ENCODE results near the gene ZNF740.
"Not testable (repeated sequence)": the region's sequence is repeated elsewhere in the genome, so short reads cannot be mapped to it uniquely, and the experiment has no call there.

ZNF740 gene

DNA sequence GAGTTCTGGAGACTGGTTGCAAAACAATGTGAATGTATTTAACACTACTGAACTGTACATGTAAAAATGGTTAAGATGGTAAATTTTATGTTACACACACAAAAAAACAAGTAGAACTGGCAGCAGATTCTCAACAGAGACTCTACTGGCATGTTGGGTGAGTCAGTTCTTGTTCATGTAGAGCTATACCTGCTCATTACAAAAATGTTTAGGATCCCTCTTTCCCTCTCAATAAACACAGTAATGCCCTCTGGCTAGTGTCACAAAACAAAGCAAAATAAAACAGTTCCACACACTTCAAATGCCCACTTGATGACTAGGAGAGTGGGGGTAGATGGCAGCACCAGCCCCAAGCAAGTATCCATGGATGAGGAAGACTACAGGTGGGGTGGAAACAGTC, 13.7 kb upstream of the ZNF740 start:
- no peak for TF ChIP-seq POLR2A (IDR thresholded peaks at IDR 0.05; ENCODE audit: low read depth, low read length)
- DNase-seq (ENCODE audit: insufficient read length, low spot score) (no peak), FAIRE-seq (no peak)

DNA sequence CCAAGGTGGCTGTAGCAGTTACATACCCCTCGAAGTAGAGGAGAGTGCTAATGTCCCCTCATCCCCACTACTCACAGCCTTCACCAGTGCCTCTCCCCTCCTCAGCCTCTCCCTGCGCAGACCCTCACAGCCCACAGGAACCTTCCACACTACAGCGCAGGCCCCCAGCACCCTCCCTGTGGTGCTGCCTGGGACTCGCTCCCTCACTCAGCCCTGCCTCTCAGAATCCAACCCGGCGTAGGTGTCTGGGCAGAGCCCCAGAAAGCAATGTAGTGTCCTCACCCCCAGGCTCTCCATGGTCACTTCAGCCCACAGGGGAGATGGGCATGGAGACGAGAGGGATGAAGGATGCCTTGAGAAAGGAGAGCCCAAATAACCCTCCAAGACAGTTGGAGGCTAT, 10.9 kb upstream of the ZNF740 start:
- DNase-seq (ENCODE audit: insufficient read length, low spot score) (no peak), FAIRE-seq (no peak)
- TF ChIP-seq POLR2A (IDR thresholded peaks at IDR 0.05; ENCODE audit: low read depth, low read length) = no peak

- DNase-seq (ENCODE audit: insufficient read length, low spot score) (no peak), FAIRE-seq (no peak)
- no peak for TF ChIP-seq POLR2A (IDR thresholded peaks at IDR 0.05; ENCODE audit: low read depth, low read length)
Observed at GRCh38 chr12:53170215-53170614, 10.3 kb upstream of the ZNF740 start.

DNA sequence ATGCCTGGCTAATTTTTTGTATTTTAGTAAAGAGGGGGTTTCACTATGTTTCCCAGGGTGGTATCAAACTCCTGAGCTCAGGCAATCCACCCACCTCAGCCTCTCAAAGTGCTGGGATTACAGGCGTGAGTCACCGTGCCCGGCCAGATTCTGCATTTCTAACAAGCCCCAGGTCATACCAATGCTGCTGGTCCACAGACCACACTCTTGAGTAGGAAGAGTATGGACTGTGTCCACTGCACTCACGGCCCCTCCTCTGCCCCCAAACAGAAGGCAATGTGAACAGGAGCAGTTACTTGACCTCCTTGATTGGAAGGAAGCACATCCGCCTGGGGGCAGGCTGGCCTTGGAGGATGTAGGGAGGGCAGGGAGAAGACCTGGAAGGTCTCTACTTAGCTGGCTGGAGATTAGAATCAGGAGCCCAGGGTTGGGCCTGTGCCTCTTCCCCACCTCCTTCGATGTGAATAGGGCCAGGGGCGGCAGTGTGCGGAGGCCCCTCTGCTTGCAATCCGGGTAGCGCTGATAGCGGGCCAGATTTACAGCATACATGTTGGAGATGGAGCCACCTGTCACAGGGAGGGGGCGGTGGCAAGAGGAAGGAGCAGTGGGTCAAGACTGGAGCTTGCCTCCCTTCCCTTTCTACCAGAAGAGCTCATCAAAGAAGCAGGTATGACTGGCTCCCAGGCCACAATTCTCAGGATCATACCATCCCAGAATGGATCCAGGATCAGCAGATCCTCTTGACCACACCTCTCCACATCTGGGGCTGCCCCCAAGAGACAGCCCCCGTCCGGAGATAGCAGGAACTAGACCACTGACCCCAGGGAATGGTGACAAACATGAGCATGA, 9.4 kb upstream of the ZNF740 start:
- FAIRE-seq = no peak

GRCh38 chr12:53171725-53172329, 8.7 kb upstream of the ZNF740 start:
- no peak for TF ChIP-seq POLR2A (IDR thresholded peaks at IDR 0.05; ENCODE audit: low read depth, low read length)
- DNase-seq (ENCODE audit: insufficient read length, low spot score) (no peak), FAIRE-seq (no peak)

More for the DNA sequence above, 9.4 kb upstream of the ZNF740 start:
- DNase-seq (ENCODE audit: insufficient read length, low spot score) = no peak
- TF ChIP-seq POLR2A (IDR thresholded peaks at IDR 0.05; ENCODE audit: low read depth, low read length) = no peak

- DNase-seq (ENCODE audit: insufficient read length, low spot score) = peak; percentile 49
- FAIRE-seq = peak; percentile 77
- TF ChIP-seq POLR2A (IDR thresholded peaks at IDR 0.05; ENCODE audit: low read depth, low read length) = no peak
Observed at GRCh38 chr12:53172352-53172751, 8.2 kb upstream of the ZNF740 start.

DNA sequence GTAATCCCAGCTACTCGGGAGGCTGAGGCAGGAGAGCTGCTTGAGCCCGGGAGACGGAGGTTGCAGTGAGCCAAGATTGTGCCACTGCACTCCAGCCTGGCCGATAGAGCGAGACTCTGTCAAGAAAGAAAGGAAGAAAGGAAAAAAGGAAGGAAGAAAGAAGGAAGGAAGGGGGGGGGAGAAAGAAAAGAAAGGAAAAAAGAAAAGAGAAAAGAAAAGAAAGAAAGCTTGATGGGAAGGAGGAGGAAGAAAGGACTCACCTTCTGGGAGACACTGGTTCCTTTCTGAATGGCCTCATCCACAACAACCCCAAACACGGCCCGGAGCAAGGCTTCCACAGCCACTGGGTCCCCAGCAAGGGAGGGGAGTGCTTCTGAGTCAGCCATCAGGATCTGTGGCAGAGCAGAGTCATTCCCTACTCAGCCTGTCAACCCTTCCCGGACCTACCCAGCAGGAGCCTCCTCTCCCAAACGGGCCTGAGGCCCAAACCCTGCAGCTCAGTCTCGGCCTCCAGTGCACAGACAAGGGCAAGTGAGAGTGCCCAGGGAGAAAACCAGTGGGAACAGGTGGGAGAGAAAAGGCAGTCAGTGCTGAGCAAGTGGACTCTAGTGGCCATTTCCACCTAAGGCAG, 7.3 kb upstream of the ZNF740 start:
- FAIRE-seq = peak; percentile 92
- no peak for TF ChIP-seq POLR2A (IDR thresholded peaks at IDR 0.05; ENCODE audit: low read depth, low read length)
- DNase-seq (ENCODE audit: insufficient read length, low spot score) = peak; percentile 78

GRCh38 chr12:53174881-53175491, 5.5 kb upstream of the ZNF740 start:
- TF ChIP-seq POLR2A (IDR thresholded peaks at IDR 0.05; ENCODE audit: low read depth, low read length) = no peak
- no peak for DNase-seq (ENCODE audit: insufficient read length, low spot score)
- FAIRE-seq = peak; percentile 6

- DNase-seq (ENCODE audit: insufficient read length, low spot score) (no peak), FAIRE-seq (no peak)
- TF ChIP-seq POLR2A (IDR thresholded peaks at IDR 0.05; ENCODE audit: low read depth, low read length) = no peak
Observed at GRCh38 chr12:53176750-53177149, 3.8 kb upstream of the ZNF740 start.

- FAIRE-seq; DNase-seq (ENCODE audit: insufficient read length, low spot score): not testable (repeated sequence)
Observed at GRCh38 chr12:53177447-53177846, 3.1 kb upstream of the ZNF740 start.

DNA sequence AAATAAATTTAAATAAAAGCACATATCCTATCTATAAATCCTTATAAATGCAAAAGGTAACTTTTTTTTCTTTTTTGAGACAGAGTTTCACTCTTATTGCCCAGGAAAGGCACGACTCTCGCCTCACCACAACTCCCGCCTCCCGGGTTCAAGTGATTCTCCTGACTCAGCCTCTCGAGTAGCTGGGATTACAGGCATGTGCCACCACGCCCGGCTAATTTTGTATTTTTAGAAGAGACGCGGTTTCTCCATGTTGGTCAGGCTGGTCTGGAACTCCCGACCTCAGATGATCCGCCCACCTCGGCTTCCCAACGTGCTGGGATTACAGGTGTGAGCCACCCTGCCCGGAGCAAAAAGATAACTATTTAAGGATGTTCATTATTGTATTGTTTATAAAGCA, 1.7 kb upstream of the ZNF740 start:
- DNase-seq (ENCODE audit: insufficient read length, low spot score); FAIRE-seq: not testable (repeated sequence)

DNA sequence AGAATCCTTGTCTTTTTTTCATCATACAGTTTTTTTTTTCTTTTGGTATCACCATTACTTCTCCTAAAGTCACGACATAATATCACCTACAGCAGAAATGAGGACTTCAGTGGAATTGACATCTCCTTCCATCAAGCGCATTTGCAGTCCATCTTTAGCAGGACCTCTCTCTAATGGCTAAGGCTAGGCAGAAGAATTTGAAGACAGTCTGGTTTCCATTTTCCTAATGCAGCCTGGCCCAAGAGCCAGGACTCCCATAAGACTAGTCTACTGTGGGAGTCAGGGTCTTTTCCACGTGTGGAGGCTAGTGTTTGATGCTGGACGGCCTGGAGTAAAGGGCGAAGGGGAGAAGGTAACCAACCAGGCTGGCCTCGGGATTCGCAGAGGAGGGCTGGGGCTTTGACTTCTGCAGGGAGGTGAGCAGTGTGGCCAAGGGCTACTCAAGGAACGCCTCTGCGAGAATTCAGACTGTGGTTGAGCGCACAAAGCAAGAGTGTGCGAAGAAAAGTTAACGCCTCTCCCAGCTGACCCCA, 769 bp upstream of the ZNF740 start:
- no peak for TF ChIP-seq POLR2A (IDR thresholded peaks at IDR 0.05; ENCODE audit: low read depth, low read length)
- no peak for DNase-seq (ENCODE audit: insufficient read length, low spot score)
- FAIRE-seq = no peak

DNA sequence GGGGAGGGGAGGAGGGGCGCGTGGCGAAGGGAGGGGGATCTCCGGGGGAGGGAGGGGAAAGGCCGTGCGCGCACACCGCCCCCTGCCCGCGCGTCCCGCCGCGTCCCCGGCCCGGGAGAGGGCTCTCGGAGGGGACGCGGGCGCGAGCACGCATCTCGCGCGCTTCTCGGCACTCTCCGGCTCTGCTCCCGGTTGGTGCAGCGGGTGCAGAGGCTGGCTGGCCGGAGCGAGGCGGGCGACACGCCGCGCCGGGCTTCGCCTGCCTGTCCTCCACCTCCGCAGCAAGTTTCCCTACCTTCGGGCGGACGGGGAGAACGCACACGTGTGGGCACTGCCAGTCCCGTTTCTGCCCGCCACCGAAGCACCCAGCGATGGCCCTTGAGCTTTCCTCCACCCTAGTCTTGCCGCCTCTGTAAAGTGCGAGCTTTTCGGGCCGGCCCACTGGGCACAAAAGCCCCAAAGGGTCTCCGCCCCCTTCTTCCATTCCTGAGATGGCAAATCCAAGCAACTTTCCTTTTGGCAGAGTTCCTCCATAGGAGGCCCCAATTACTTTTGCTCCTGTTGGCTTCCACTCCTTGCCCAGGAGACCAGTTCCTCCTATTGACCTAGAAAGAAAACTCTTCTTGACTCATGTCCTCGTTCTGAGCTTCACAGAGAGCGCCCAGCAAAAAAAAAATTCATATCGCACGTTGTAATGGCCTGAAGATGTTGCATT, 566 bp downstream of the ZNF740 start:
- peak; percentile 74; the same call in 1 of the 2 replicates for TF ChIP-seq POLR2A (IDR thresholded peaks at IDR 0.05; ENCODE audit: low read depth, low read length)
- FAIRE-seq (no peak), DNase-seq (ENCODE audit: insufficient read length, low spot score) (peak; percentile 83)
